ENCODE results near the gene ENTPD3. TPM values are rescaled to one million over a fixed set of nuclear protein-coding genes. Genes with fewer than 3 reads are reported as not detected.

The ENTPD3 gene
- total and polyA plus RNA-seq, 2 of the 8 experiments (the other 6 are each of a cell fraction or from before 2014, with no cell fraction given), result 0.60 to 1.0 TPM

- no peak for TF ChIP-seq RAD21 (IDR thresholded peaks at IDR 0.05 in 1 of 2, conservative IDR thresholded peaks at IDR 0.05 in 1 of 2; ENCODE audit: low read depth in 2 of 2, low read length in 2 of 2)
- no peak for TF ChIP-seq BACH1 (IDR thresholded peaks at IDR 0.05; ENCODE audit: low read length)
- TF ChIP-seq RXRA (IDR thresholded peaks at IDR 0.05; ENCODE audit: insufficient read depth, low read depth, low read length), result no peak
- no peak for TF ChIP-seq JUN (IDR thresholded peaks at IDR 0.05; ENCODE audit: low read depth, low read length)
- TF ChIP-seq TBP (IDR thresholded peaks at IDR 0.05; ENCODE audit: low read depth, low read length), result no peak
- no peak for TF ChIP-seq SUZ12 (IDR thresholded peaks at IDR 0.05; ENCODE audit: low read length)
- no peak for TF ChIP-seq SP2 (IDR thresholded peaks at IDR 0.05; ENCODE audit: low read length)
- no peak for TF ChIP-seq CBX8 (IDR thresholded peaks at IDR 0.05; ENCODE audit: borderline replicate concordance, low read depth, low read length)
Observed at GRCh38 chr3:40427045-40427669, 40.2 kb downstream of the ENTPD3 start (continued).
